Activated CD4-positive, alpha-beta T cell treated with anti-CD3 and anti-CD28 coated beads, Interleukin-2, amount 10 ng/mL, durations not matched to agents 7 days and 5 days (primary cell): ENCODE data around the gene KCNB1. TPM values are rescaled to one million over a fixed set of nuclear protein-coding genes. Genes with fewer than 3 reads are reported as not detected.

Source experiments
- CTCF ChIA-PET: fragments of 350-600 bp; sonication (Branson Sonifier 250); formaldehyde crosslinking; loops from one replicate; lab custom pipeline; 2021; ENCODE audit warnings: antibody characterized with exemption; lab: Charles Lee
- POLR2A ChIA-PET: fragments of 350-600 bp; sonication (Branson Sonifier 250); formaldehyde crosslinking; loops from one replicate; lab custom pipeline; 2021; ENCODE audit warnings: antibody characterized with exemption; lab: Charles Lee
- DNase-seq: peaks from one replicate; pipeline ENCODE4 v3.0.0-alpha.2; 2020
- H3K27ac Mint-ChIP-seq: one replicate; pipeline ENCODE4 v1.8.0; 2021; ENCODE audit warnings: mild to moderate bottlenecking, moderate library complexity, mixed read lengths
- H3K27me3 Mint-ChIP-seq: one replicate; pipeline ENCODE4 v1.8.0; 2021; ENCODE audit warnings: mixed read lengths
- H3K36me3 Mint-ChIP-seq: one replicate; pipeline ENCODE4 v1.8.0; 2021; ENCODE audit warnings: low read depth, mixed read lengths
- H3K4me1 Mint-ChIP-seq: one replicate; pipeline ENCODE4 v1.8.0; 2021; ENCODE audit warnings: mixed read lengths
- H3K4me3 Mint-ChIP-seq: one replicate; pipeline ENCODE4 v1.8.0; 2021; ENCODE audit warnings: mild to moderate bottlenecking, moderate library complexity, mixed read lengths
- H3K9me3 Mint-ChIP-seq: one replicate; pipeline ENCODE4 v1.8.0; 2021; ENCODE audit warnings: mixed read lengths
- total RNA-seq, 2 experiments: library from RNA; stranded (reverse); gene quantifications; one replicate each; pipeline ENCODE4 v1.2.3, GENCODE V29; 2021

The KCNB1 gene
- total RNA-seq, 2 experiments from 2014 or later, result 0.07 TPM; not detected in 1

GRCh38 chr20:49446080-49446479, 36.4 kb downstream of the KCNB1 start:
- no peak for DNase-seq
- CTCF ChIA-PET, result interaction anchor here (1.4 kb wide), 1 partner anchor 164 kb away, joined by 4 read pairs; no protein-coding TSS in a partner anchor
- Mint-ChIP-seq H3K36me3 (no peaks in the 10 kb centered on the region), H3K27me3 (peaks cover 27% of the 10 kb centered on the region), H3K4me1 (no peaks in the 10 kb centered on the region), H3K27ac (no peak overlapping the region), H3K4me3 (no peak overlapping the region), H3K9me3 (no peaks in the 10 kb centered on the region)
- POLR2A ChIA-PET, result no interaction called here

GRCh38 chr20:49445176-49445575, 37.3 kb downstream of the KCNB1 start:
- Mint-ChIP-seq H3K27me3 (peaks cover 27% of the 10 kb centered on the region), H3K36me3 (no peaks in the 10 kb centered on the region), H3K4me3 (no peak overlapping the region), H3K9me3 (no peaks in the 10 kb centered on the region), H3K27ac (no peak overlapping the region), H3K4me1 (no peaks in the 10 kb centered on the region)
- DNase-seq, result no peak
- ChIA-PET POLR2A (no interaction called here), CTCF (no interaction called here)

GRCh38 chr20:49444553-49444990, 37.9 kb downstream of the KCNB1 start:
- ChIA-PET POLR2A (no interaction called here), CTCF (no interaction called here)
- no peak overlapping the region for H3K27ac Mint-ChIP-seq
- H3K36me3 Mint-ChIP-seq, result no peaks in the 10 kb centered on the region
- no peak for DNase-seq
- no peak overlapping the region for H3K4me3 Mint-ChIP-seq
- H3K27me3 Mint-ChIP-seq, result peaks cover 27% of the 10 kb centered on the region
- no peaks in the 10 kb centered on the region for H3K4me1 Mint-ChIP-seq
- no peaks in the 10 kb centered on the region for H3K9me3 Mint-ChIP-seq

GRCh38 chr20:49437057-49437456, 45.4 kb downstream of the KCNB1 start:
- Mint-ChIP-seq H3K27me3 (peaks cover 18% of the 10 kb centered on the region), H3K4me1 (no peaks in the 10 kb centered on the region), H3K4me3 (no peak overlapping the region), H3K36me3 (no peaks in the 10 kb centered on the region), H3K9me3 (no peaks in the 10 kb centered on the region), H3K27ac (no peak overlapping the region)
- DNase-seq, result no peak
- ChIA-PET POLR2A (no interaction called here), CTCF (interaction anchor here (1.7 kb wide), 1 partner anchor 11 kb away, joined by 4 read pairs; no protein-coding TSS in a partner anchor)

- ChIA-PET POLR2A (no interaction called here), CTCF (interaction anchor here (1.2 to 1.7 kb wide), 2 partner anchors 9 to 12 kb away, joined by 4 read pairs; no protein-coding TSS in a partner anchor)
- H3K27me3 Mint-ChIP-seq, result peaks cover 22% of the 10 kb centered on the region
- H3K4me3 Mint-ChIP-seq, result no peak overlapping the region
- no peak overlapping the region for H3K27ac Mint-ChIP-seq
- DNase-seq, result no peak
- no peaks in the 10 kb centered on the region for H3K4me1 Mint-ChIP-seq
- no peaks in the 10 kb centered on the region for H3K9me3 Mint-ChIP-seq
- H3K36me3 Mint-ChIP-seq, result no peaks in the 10 kb centered on the region
These were observed 46.8 kb downstream of the KCNB1 start for GRCh38 chr20:49435639-49436038.

- Mint-ChIP-seq H3K4me1 (no peaks in the 10 kb centered on the region), H3K4me3 (no peak overlapping the region), H3K9me3 (no peaks in the 10 kb centered on the region), H3K36me3 (no peaks in the 10 kb centered on the region), H3K27me3 (peaks cover 23% of the 10 kb centered on the region), H3K27ac (no peak overlapping the region)
- no peak for DNase-seq
- ChIA-PET POLR2A (no interaction called here), CTCF (no interaction called here)
These were observed 49.1 kb downstream of the KCNB1 start for GRCh38 chr20:49433333-49433732.

- Mint-ChIP-seq H3K27ac (no peak overlapping the region), H3K9me3 (no peaks in the 10 kb centered on the region), H3K27me3 (peaks cover 30% of the 10 kb centered on the region), H3K4me1 (no peaks in the 10 kb centered on the region), H3K36me3 (no peaks in the 10 kb centered on the region), H3K4me3 (no peak overlapping the region)
- ChIA-PET POLR2A (no interaction called here), CTCF (no interaction called here)
- DNase-seq, result no peak
These were observed 49.9 kb downstream of the KCNB1 start for GRCh38 chr20:49432550-49432949.

DNA sequence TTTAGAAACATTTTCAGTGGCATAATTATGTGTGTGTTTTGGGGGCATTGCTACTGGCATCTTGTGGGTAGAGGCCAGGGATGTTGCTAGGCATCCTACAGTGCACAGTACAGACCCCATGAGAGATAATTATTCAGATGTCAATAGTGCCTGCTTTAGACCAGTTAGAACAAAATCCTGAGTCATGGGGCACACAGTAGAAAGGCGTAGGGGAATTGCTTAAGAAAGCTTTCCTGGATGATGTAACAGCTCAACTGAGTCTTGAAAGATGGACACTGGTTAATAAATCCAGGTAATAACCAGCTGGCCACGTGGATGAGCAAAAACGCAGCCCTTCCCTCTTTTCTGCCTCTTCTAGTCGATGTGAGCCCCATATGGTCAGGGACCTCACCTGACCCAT, 51.1 kb downstream of the KCNB1 start:
- H3K27ac Mint-ChIP-seq, result no peak overlapping the region
- CTCF ChIA-PET, result no interaction called here
- peaks cover 32% of the 10 kb centered on the region for H3K27me3 Mint-ChIP-seq
- H3K4me3 Mint-ChIP-seq, result no peak overlapping the region
- H3K9me3 Mint-ChIP-seq, result no peaks in the 10 kb centered on the region
- H3K36me3 Mint-ChIP-seq, result no peaks in the 10 kb centered on the region
- H3K4me1 Mint-ChIP-seq, result no peaks in the 10 kb centered on the region
- DNase-seq, result no peak
- POLR2A ChIA-PET, result no interaction called here

- CTCF ChIA-PET, result no interaction called here
- H3K27ac Mint-ChIP-seq, result no peak overlapping the region
These were observed 52.1 kb downstream of the KCNB1 start for GRCh38 chr20:49430320-49430719.

DNA sequence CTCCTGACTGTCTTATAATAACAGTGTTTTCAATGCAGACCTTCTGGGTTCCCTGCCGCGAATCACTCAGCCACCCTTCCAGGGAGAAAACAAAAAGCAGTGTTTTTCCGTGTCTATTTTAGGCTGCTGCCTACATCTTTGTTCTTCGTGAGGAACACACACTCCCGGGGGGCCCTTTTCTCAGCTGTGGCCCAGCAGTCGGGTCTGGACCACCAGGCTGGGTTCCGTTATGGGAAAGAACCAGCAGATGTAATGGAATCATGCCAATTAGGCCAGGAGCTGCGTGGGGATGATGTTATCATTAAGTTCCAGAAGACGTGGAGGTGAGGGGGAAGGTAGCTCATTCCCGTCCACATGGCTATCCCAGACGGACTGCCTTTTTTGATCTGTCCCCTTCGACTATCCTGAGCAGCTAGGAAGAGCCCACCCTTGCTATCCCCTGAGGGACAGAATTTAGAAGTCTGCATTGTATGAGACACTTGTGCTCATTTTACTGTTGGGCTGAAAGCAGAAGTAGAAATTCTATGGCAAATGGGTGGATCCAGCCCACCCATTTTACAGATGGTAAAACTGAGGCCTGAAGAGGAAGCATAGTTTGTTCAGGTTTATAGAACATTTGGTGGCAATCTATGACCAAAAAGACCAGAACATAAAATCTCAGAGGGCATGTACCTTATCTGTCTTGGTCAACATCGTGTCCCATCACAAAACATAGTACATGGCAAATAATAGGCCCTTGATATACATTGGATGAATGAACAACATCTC, 54.5 kb downstream of the KCNB1 start:
- no peaks in the 10 kb centered on the region for H3K36me3 Mint-ChIP-seq
- CTCF ChIA-PET, result no interaction called here
- H3K4me1 Mint-ChIP-seq, result no peaks in the 10 kb centered on the region
- H3K4me3 Mint-ChIP-seq, result no peak overlapping the region
- POLR2A ChIA-PET, result interaction anchor here (0.6 kb wide), 1 partner anchor 465 kb away, joined by 4 read pairs; no protein-coding TSS in a partner anchor
- no peak overlapping the region for H3K27ac Mint-ChIP-seq
- DNase-seq, result no peak
- no peaks in the 10 kb centered on the region for H3K9me3 Mint-ChIP-seq
- peaks cover 42% of the 10 kb centered on the region for H3K27me3 Mint-ChIP-seq

More at GRCh38 chr20:49430320-49430719, 52.1 kb downstream of the KCNB1 start:
- H3K36me3 Mint-ChIP-seq, result no peaks in the 10 kb centered on the region
- DNase-seq, result no peak
- no peaks in the 10 kb centered on the region for H3K4me1 Mint-ChIP-seq
- H3K9me3 Mint-ChIP-seq, result no peaks in the 10 kb centered on the region
- no peak overlapping the region for H3K4me3 Mint-ChIP-seq
- H3K27me3 Mint-ChIP-seq, result peaks cover 35% of the 10 kb centered on the region
- POLR2A ChIA-PET, result no interaction called here

GRCh38 chr20:49426873-49427272, 55.6 kb downstream of the KCNB1 start:
- Mint-ChIP-seq H3K36me3 (no peaks in the 10 kb centered on the region), H3K27ac (no peak overlapping the region), H3K9me3 (no peaks in the 10 kb centered on the region), H3K4me3 (no peak overlapping the region), H3K4me1 (no peaks in the 10 kb centered on the region), H3K27me3 (peaks cover 44% of the 10 kb centered on the region)
- ChIA-PET POLR2A (no interaction called here), CTCF (interaction anchor here (0.5 to 1.2 kb wide), 2 partner anchors 10 to 902 kb away, joined by 4 read pairs; no protein-coding TSS in a partner anchor)
- DNase-seq, result no peak

- ChIA-PET POLR2A (no interaction called here), CTCF (interaction anchor here (0.5 to 1.2 kb wide), 3 partner anchors 10 to 902 kb away, joined by 4 to 6 read pairs (median 4); no protein-coding TSS in a partner anchor)
- Mint-ChIP-seq H3K4me3 (no peak overlapping the region), H3K36me3 (no peaks in the 10 kb centered on the region), H3K9me3 (no peaks in the 10 kb centered on the region), H3K4me1 (no peaks in the 10 kb centered on the region), H3K27me3 (peaks cover 41% of the 10 kb centered on the region), H3K27ac (no peak overlapping the region)
- no peak for DNase-seq
These were observed 56.1 kb downstream of the KCNB1 start for GRCh38 chr20:49426395-49426794.

- H3K27ac Mint-ChIP-seq, result no peak overlapping the region
- H3K4me3 Mint-ChIP-seq, result no peak overlapping the region
- ChIA-PET CTCF (no interaction called here), POLR2A (no interaction called here)
- no peaks in the 10 kb centered on the region for H3K36me3 Mint-ChIP-seq
- no peaks in the 10 kb centered on the region for H3K9me3 Mint-ChIP-seq
- peaks cover 38% of the 10 kb centered on the region for H3K27me3 Mint-ChIP-seq
- H3K4me1 Mint-ChIP-seq, result no peaks in the 10 kb centered on the region
- DNase-seq, result no peak
These were observed 57.9 kb downstream of the KCNB1 start for GRCh38 chr20:49424536-49424935.
